H9 (cell line): ENCODE results near the gene PARD3. TPM values are rescaled to one million over a fixed set of nuclear protein-coding genes. Genes with fewer than 3 reads are reported as not detected.

Experiments used
- DNase-seq: peaks from one replicate; pipeline ENCODE4 v3.0.0-alpha.2; 2017
- H2AFZ ChIP-seq: one replicate; pipeline ENCODE4 v1.6.1; 2013; ENCODE audit warnings: mild to moderate bottlenecking, low read length, control low read depth, moderate library complexity
- H2AK5ac ChIP-seq: 2 replicates; pipeline ENCODE4 v1.6.1; 2013; ENCODE audit warnings: low read length, control low read depth, mixed read lengths; ENCODE audit not compliant: insufficient read length
- H2BK120ac ChIP-seq: one replicate; pipeline ENCODE4 v1.6.1; 2013; ENCODE audit warnings: low read depth, mild to moderate bottlenecking, low read length, control low read depth, inconsistent platforms; ENCODE audit not compliant: poor library complexity, severe bottlenecking
- H2BK12ac ChIP-seq: 2 replicates; pipeline ENCODE4 v1.6.1; 2013; ENCODE audit warnings: low read length, control low read depth, mixed read lengths, low read depth; ENCODE audit not compliant: insufficient read length
- H2BK15ac ChIP-seq: 2 replicates; pipeline ENCODE4 v1.6.1; 2013; ENCODE audit warnings: low read depth, low read length, control low read depth
- H2BK20ac ChIP-seq: one replicate; pipeline ENCODE4 v1.6.1; 2013; ENCODE audit warnings: low read depth, mild to moderate bottlenecking, low read length, control low read depth, inconsistent platforms; ENCODE audit not compliant: poor library complexity, severe bottlenecking
- H2BK5ac ChIP-seq: 2 replicates; pipeline ENCODE4 v1.6.1; 2013; ENCODE audit warnings: low read length, control low read depth, mixed read lengths; ENCODE audit not compliant: insufficient read length
- H3K14ac ChIP-seq: 2 replicates; pipeline ENCODE4 v1.6.1; 2013; ENCODE audit warnings: low read length, control low read depth; ENCODE audit not compliant: insufficient read depth
- H3K18ac ChIP-seq: 2 replicates; pipeline ENCODE4 v1.6.1; 2013; ENCODE audit warnings: low read depth, mild to moderate bottlenecking, mixed read lengths, low read length, control low read depth; ENCODE audit not compliant: insufficient read length
- H3K23ac ChIP-seq: 2 replicates; pipeline ENCODE4 v1.6.1; 2013; ENCODE audit warnings: low read length, control low read depth, mixed read lengths, low read depth; ENCODE audit not compliant: insufficient read length
- H3K23me2 ChIP-seq: 2 replicates; pipeline ENCODE4 v1.6.1; 2013; ENCODE audit warnings: low read depth, mild to moderate bottlenecking, mixed read lengths, low read length, control low read depth; ENCODE audit not compliant: insufficient read length, poor library complexity, severe bottlenecking
- H3K27ac ChIP-seq: 2 replicates; pipeline ENCODE4 v1.5.1; 2013; ENCODE audit warnings: low read length, control low read depth, mixed read lengths, low read depth; ENCODE audit not compliant: insufficient read length
- H3K27me3 ChIP-seq: 2 replicates; pipeline ENCODE4 v1.6.1; 2013; ENCODE audit warnings: low read length, control low read depth, inconsistent platforms; ENCODE audit not compliant: insufficient read depth
- H3K4ac ChIP-seq: 2 replicates; pipeline ENCODE4 v1.6.1; 2013; ENCODE audit warnings: low read depth, mild to moderate bottlenecking, control low read depth, inconsistent platforms, low read length, moderate library complexity
- H3K4me1 ChIP-seq: 2 replicates; pipeline ENCODE4 v1.6.1; 2013; ENCODE audit warnings: low read length, control low read depth, inconsistent platforms; ENCODE audit not compliant: insufficient read depth
- H3K4me2 ChIP-seq: 2 replicates; pipeline ENCODE4 v1.6.1; 2013; ENCODE audit warnings: low read length, control low read depth, mixed read lengths; ENCODE audit not compliant: insufficient read length, insufficient read depth
- H3K56ac ChIP-seq: 2 replicates; pipeline ENCODE4 v1.6.1; 2013; ENCODE audit warnings: low read depth, mild to moderate bottlenecking, mixed read lengths, low read length, control low read depth; ENCODE audit not compliant: insufficient read length
- H3K79me1 ChIP-seq: 2 replicates; pipeline ENCODE4 v1.6.1; 2013; ENCODE audit warnings: low read depth, mild to moderate bottlenecking, moderate library complexity, low read length, control low read depth, inconsistent platforms; ENCODE audit not compliant: insufficient read depth, poor library complexity, severe bottlenecking
- H3K79me2 ChIP-seq: 2 replicates; pipeline ENCODE4 v1.6.1; 2013; ENCODE audit warnings: low read length, control low read depth, inconsistent platforms; ENCODE audit not compliant: insufficient read depth
- H3K9ac ChIP-seq: 2 replicates; pipeline ENCODE4 v1.6.1; 2013; ENCODE audit warnings: low read length, control low read depth, mixed read lengths; ENCODE audit not compliant: insufficient read length; ENCODE audit errors: extremely low read depth
- H3K9me3 ChIP-seq: one replicate; pipeline ENCODE4 v1.6.1; 2013; ENCODE audit warnings: low read depth, low read length, inconsistent platforms; ENCODE audit not compliant: control insufficient read depth
- H3T11ph ChIP-seq: one replicate; pipeline ENCODE4 v1.6.1; 2013; ENCODE audit warnings: mild to moderate bottlenecking, low read length, control low read depth, inconsistent platforms
- H4K20me1 ChIP-seq: one replicate; pipeline ENCODE4 v1.6.1; 2013; ENCODE audit not compliant: control insufficient read depth, insufficient read length, insufficient read depth
- H4K5ac ChIP-seq: 2 replicates; pipeline ENCODE4 v1.6.1; 2013; ENCODE audit warnings: low read depth, mild to moderate bottlenecking, mixed read lengths, low read length, control low read depth; ENCODE audit not compliant: insufficient read length
- H4K8ac ChIP-seq: replicated peaks from 2 replicates; pipeline ENCODE4 v1.6.1; 2013; ENCODE audit warnings: low read length, control low read depth, mixed read lengths, low read depth; ENCODE audit not compliant: insufficient read length
- H4K91ac ChIP-seq: 2 replicates; pipeline ENCODE4 v1.6.1; 2013; ENCODE audit warnings: low read depth, mild to moderate bottlenecking, moderate library complexity, mixed read lengths, low read length, control low read depth; ENCODE audit not compliant: insufficient read length
- H3K27ac Mint-ChIP-seq, 3 experiments: 2 replicates in 2 of 3; 3 replicates in 1 of 3; pipeline ENCODE4 v1.8.0; 2020 to 2021; ENCODE audit warnings: mixed read lengths in 3 of 3, mild to moderate bottlenecking in 1 of 3, moderate library complexity in 1 of 3
- H3K27me3 Mint-ChIP-seq: 2 replicates; pipeline ENCODE4 v1.8.0; 2021; ENCODE audit warnings: low read depth, mild to moderate bottlenecking, moderate library complexity, mixed read lengths
- H3K36me3 Mint-ChIP-seq, 3 experiments: 2 replicates in 2 of 3; 3 replicates in 1 of 3; pipeline ENCODE4 v1.8.0; 2020 to 2021; ENCODE audit warnings: low read depth in 3 of 3, mixed read lengths in 3 of 3; ENCODE audit not compliant: insufficient read depth in 1 of 3
- H3K4me1 Mint-ChIP-seq, 2 experiments: 2 replicates each; pipeline ENCODE4 v1.8.0; 2020; ENCODE audit warnings: mixed read lengths in 2 of 2
- H3K4me3 Mint-ChIP-seq, 2 experiments: 2 replicates in 1 of 2; 3 replicates in 1 of 2; pipeline ENCODE4 v1.8.0; 2020 to 2021; ENCODE audit warnings: mild to moderate bottlenecking in 2 of 2, mixed read lengths in 2 of 2, moderate library complexity in 1 of 2
- H3K9me3 Mint-ChIP-seq, 2 experiments: 2 replicates in 1 of 2; 3 replicates in 1 of 2; pipeline ENCODE4 v1.8.0; 2020; ENCODE audit warnings: mild to moderate bottlenecking in 2 of 2, mixed read lengths in 2 of 2, moderate library complexity in 1 of 2
- WGBS: extraction: QIAGEN DNeasy Blood & Tissue Kit; methylation state at CpG from one replicate; pipeline ENCODE4 v1.1.7; 2013; ENCODE audit warnings: missing lambda C conversion rate, low lambda C conversion rate, mixed read lengths; ENCODE audit not compliant: insufficient read length; ENCODE audit errors: extremely low coverage; 5-methylcytosine and 5-hydroxymethylcytosine counted together
- total RNA-seq: library from RNA; stranded (reverse); gene quantifications from 2 replicates; pipeline ENCODE4 v1.2.1, GENCODE V29; 2021
- TF ChIP-seq, protein P1 (sequence below): fragments of 200-600 bp; sonication (generic); conservative IDR thresholded peaks from 3 replicates; pipeline ENCODE4 v1.8.0; 2021; ENCODE audit warnings: antibody characterized with exemption, mild to moderate bottlenecking

The PARD3 gene
- total RNA-seq, 1 experiment from 2014 or later: 44.7 TPM

DNA sequence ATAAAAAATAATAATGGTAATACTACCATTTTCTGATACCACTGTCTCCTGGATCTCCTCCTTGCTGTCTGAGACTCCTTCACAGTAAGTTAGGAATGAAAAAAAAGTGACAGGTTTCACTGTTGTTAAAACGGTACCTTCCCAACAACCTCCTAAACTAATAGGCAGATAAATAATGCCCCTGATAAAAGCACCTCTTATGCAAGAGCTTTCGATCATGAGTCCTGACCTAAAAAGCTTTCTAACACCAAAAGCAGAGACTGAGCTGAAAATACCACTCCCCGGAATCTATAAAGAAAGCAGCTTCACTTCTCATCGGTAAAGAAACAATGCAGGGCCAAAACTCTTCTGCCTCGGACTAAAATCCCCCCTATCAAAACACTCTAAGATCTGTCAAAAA is 14.5 kb downstream of the PARD3 start:
- peaks cover 0 to 11% (median 4%) of the 10 kb centered on the region in 3 experiments; a peak in 5 of 7 replicates for H3K36me3 Mint-ChIP-seq
- Histone ChIP-seq H3K18ac (no peak overlapping the region), H3K4ac (no peak overlapping the region), H2BK120ac (no peak overlapping the region), H3K79me2 (peaks cover 5% of the 10 kb centered on the region; the same call in 1 of the 2 replicates), H4K5ac (no peak overlapping the region), H3K9me3 (no peaks in the 10 kb centered on the region), H2BK15ac (no peak overlapping the region), H3K4me2 (no peak overlapping the region), H3K27ac (no peak overlapping the region), H2BK5ac (no peak overlapping the region), H3K56ac (no peak overlapping the region), H3K14ac (no peak overlapping the region), H2BK20ac (no peak overlapping the region), H3K23me2 (no peaks in the 10 kb centered on the region), H4K20me1 (no peaks in the 10 kb centered on the region), H3T11ph (no peak overlapping the region), H3K9ac (no peak overlapping the region), H2AFZ (no peak overlapping the region), H2AK5ac (no peak overlapping the region), H4K8ac (no peak overlapping the region), H2BK12ac (no peak overlapping the region), H3K79me1 (peaks cover 6% of the 10 kb centered on the region), H3K27me3 (no peaks in the 10 kb centered on the region), H3K23ac (no peak overlapping the region), H3K4me1 (no peaks in the 10 kb centered on the region), H4K91ac (no peak overlapping the region)
- no CpG with 5 or more reads among the region's 5 CpGs for WGBS
- H3K27ac Mint-ChIP-seq: peak overlapping the region in 2 of 3 experiments; percentile 1 to 25; a peak in 2 of 7 replicates
- H3K27me3 Mint-ChIP-seq: no peaks in the 10 kb centered on the region
- H3K4me1 Mint-ChIP-seq: peaks cover 23 to 34% of the 10 kb centered on the region in 2 experiments
- peaks cover 0 to 3% of the 10 kb centered on the region in 2 experiments; a peak in 1 of 5 replicates for H3K9me3 Mint-ChIP-seq
- no peak for DNase-seq
- TF ChIP-seq, protein P1, sequence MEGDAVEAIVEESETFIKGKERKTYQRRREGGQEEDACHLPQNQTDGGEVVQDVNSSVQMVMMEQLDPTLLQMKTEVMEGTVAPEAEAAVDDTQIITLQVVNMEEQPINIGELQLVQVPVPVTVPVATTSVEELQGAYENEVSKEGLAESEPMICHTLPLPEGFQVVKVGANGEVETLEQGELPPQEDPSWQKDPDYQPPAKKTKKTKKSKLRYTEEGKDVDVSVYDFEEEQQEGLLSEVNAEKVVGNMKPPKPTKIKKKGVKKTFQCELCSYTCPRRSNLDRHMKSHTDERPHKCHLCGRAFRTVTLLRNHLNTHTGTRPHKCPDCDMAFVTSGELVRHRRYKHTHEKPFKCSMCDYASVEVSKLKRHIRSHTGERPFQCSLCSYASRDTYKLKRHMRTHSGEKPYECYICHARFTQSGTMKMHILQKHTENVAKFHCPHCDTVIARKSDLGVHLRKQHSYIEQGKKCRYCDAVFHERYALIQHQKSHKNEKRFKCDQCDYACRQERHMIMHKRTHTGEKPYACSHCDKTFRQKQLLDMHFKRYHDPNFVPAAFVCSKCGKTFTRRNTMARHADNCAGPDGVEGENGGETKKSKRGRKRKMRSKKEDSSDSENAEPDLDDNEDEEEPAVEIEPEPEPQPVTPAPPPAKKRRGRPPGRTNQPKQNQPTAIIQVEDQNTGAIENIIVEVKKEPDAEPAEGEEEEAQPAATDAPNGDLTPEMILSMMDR: no peak
- no peak overlapping the region for H3K4me3 Mint-ChIP-seq
